ENCODE data around the gene CCNT1.

GRCh38 chr12:48764521-48764920 lies 48.0 kb upstream of the CCNT1 start:
- no peak for TF ChIP-seq POLR2AphosphoS5 (IDR thresholded peaks at IDR 0.05; ENCODE audit: borderline replicate concordance, low read depth, low read length)
- TF ChIP-seq EZH2 (IDR thresholded peaks at IDR 0.05): no peak
- no peak for TF ChIP-seq FOXP2 (optimal IDR thresholded peaks at IDR 0.05; ENCODE audit: control extremely low read depth, extremely low read length, insufficient read depth)
